Pericardium fibroblast (primary cell): ENCODE data around the gene ACACA. TPM values are rescaled to one million over a fixed set of nuclear protein-coding genes. Genes with fewer than 3 reads are reported as not detected.

Experiments
- total RNA-seq: library from RNA; depleted of rRNA; stranded (reverse); fragments of >200 nt; gene quantifications from 2 replicates; pipeline ENCODE4 v1.2.3, GENCODE V29; 2015

ACACA gene
- total RNA-seq: 33.4 and 37.0 TPM in 2 replicates

DNA sequence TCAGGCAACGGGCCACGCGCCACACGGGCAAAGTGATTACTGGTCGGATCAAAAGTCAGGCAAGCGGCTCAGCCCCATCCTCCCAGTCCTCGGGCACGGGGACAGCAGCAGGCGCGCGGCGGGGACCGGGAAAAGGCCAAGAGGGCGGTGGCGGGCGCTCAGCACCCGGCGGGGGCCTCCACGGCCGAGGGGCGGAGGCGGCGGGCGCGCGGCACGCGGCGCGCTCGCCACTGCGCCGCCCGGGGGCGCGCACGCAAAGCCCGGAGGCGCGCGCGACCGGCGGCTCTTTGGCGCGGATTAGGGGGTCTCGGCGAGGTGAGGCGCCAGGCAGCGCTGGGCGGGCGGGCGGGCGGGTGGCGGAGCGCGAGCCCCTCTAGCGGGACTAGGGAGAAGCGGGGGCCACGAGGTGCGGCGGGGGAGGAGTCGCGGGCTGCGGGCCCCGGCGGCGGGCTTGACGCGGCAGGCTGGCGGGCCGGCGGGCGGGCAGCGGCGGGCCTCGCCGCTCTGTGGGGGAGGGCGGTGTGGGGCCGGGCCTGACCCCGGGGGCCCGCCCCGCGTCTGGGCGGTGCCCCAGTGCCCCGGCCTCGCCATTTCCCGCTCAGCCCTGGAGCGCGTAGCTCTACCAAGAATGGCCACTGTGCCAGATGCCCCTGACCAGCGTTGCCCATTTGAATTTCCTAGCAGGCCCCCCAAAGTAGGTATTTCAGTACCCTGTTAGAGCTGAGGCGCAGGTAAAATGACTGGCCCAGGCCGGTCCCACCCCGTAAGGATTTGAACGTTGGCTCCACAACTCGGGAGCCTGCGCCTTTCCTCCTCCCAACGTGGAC is at the start of gene ACACA, which contains the start of gene TADA2A:
ACACA (minus strand) TSS at position 202 of the 827 bp plus-strand sequence. CDS start 537 bp downstream, outside the sequence.
TADA2A (plus strand) TSS at position 252 of the 827 bp plus-strand sequence. CDS start 4,480 bp downstream, outside the sequence.

DNA sequence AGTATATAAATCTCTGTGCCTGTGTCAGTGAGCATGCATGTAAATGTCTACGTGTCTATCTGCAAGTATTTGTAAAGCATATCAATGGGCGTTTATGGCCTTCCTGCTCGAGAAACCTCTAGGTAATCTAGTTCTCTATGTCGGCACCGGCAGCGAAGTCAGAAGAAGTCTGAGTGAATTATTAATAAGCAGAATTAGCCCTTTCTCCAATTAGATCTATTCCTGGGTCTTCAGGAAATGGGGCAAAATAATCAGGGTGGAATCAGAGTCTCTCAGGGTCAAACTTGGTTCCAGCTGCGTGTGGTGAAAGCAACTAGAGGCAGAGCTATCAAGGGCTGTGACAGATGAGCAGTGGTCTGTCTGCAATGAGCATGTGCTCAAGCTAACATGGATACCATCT is 30.9 kb downstream of the ACACA start, which contains the start of gene C17orf78:
C17orf78 (plus strand) TSS at position 280 of the 400 bp plus-strand sequence; CDS start at position 388, 108 bp downstream.

Other genes starting within 250 kb of the ACACA start
- gene C17orf78, start 30.9 kb downstream of the ACACA start, total RNA-seq: not detected in 2 replicates
- gene TADA2A, start 50 bp upstream of the ACACA start, total RNA-seq: 15.7 and 18.3 TPM in 2 replicates
- gene DUSP14, start 83.1 kb upstream of the ACACA start, total RNA-seq: 37.9 and 45.4 TPM in 2 replicates
- 9.0 and 11.4 TPM in 2 replicates for gene SYNRG, start 202.6 kb upstream of the ACACA start, total RNA-seq
- gene DDX52, start 236.6 kb upstream of the ACACA start, total RNA-seq: 13.5 and 16.1 TPM in 2 replicates